Smooth muscle cell (in vitro differentiated cells): ENCODE measurements around the gene NHSL2. TPM values are rescaled to one million over a fixed set of nuclear protein-coding genes. Genes with fewer than 3 reads are reported as not detected.

Experiments
- DNase-seq: peaks from one replicate; lab custom pipeline; 2025; ENCODE audit not compliant: unreplicated experiment; lab: John Stamatoyannopoulos, UW
- H2AFZ ChIP-seq: fragments of 200-600 bp; sonication (generic); 2 replicates; pipeline ENCODE4 v1.6.0; 2016; ENCODE audit warnings: antibody characterized with exemption, low read depth, mild to moderate bottlenecking
- H3F3A ChIP-seq: fragments of 200-600 bp; sonication (generic); 2 replicates; pipeline ENCODE4 v1.6.0; 2017; ENCODE audit warnings: antibody characterized with exemption, low read depth
- H3K27ac ChIP-seq: fragments of 200-600 bp; sonication (generic); 2 replicates; pipeline ENCODE4 v1.5.1; 2016; ENCODE audit warnings: low read depth, mild to moderate bottlenecking
- H3K27me3 ChIP-seq: fragments of 200-600 bp; sonication (generic); 2 replicates; pipeline ENCODE4 v1.6.1; 2016; ENCODE audit warnings: low read depth, mild to moderate bottlenecking
- H3K36me3 ChIP-seq: fragments of 200-600 bp; sonication (generic); 2 replicates; pipeline ENCODE4 v1.5.1; 2016; ENCODE audit warnings: low read depth
- H3K4me1 ChIP-seq: fragments of 200-600 bp; sonication (generic); 2 replicates; pipeline ENCODE4 v1.5.1; 2016; ENCODE audit warnings: low read depth
- H3K4me2 ChIP-seq: fragments of 200-600 bp; sonication (generic); 2 replicates; pipeline ENCODE4 v1.6.0; 2016; ENCODE audit warnings: mild to moderate bottlenecking
- H3K4me3 ChIP-seq: fragments of 200-600 bp; sonication (generic); 2 replicates; pipeline ENCODE4 v1.5.1; 2016; ENCODE audit warnings: mild to moderate bottlenecking
- H3K79me2 ChIP-seq: fragments of 200-600 bp; sonication (generic); 2 replicates; pipeline ENCODE4 v1.6.0; 2016; ENCODE audit warnings: low read depth, mild to moderate bottlenecking
- H3K9ac ChIP-seq: fragments of 200-600 bp; sonication (generic); 2 replicates; pipeline ENCODE4 v1.6.0; 2016; ENCODE audit warnings: low read depth
- H3K9me3 ChIP-seq: fragments of 200-600 bp; sonication (generic); replicated peaks from 2 replicates; pipeline ENCODE4 v1.5.1; 2016; ENCODE audit warnings: low read depth
- H4K20me1 ChIP-seq: fragments of 200-600 bp; sonication (generic); 2 replicates; pipeline ENCODE4 v1.6.0; 2016; ENCODE audit warnings: low read depth
- WGBS: methylation state at CpG from one replicate; pipeline ENCODE4 v1.1.7; 2016; ENCODE audit warnings: low lambda C conversion rate; 5-methylcytosine and 5-hydroxymethylcytosine counted together
- polyA plus RNA-seq: library from polyadenylated mRNA; unstranded; fragments of >200 nt; fragmentation: Nextera tagmentation; extraction: Ambion mirVana; gene quantifications from 2 replicates; pipeline ENCODE4 v1.2.1, GENCODE V29; 2016
- total RNA-seq: library from RNA; depleted of rRNA; stranded (reverse); fragments of >200 nt; gene quantifications from 2 replicates; pipeline ENCODE4 v1.2.3, GENCODE V29; 2014
- TF ChIP-seq, protein P1 (sequence below): fragments of 200-600 bp; sonication (generic); IDR thresholded peaks from 2 replicates; pipeline ENCODE4 v1.5.1; 2017; ENCODE audit warnings: borderline replicate concordance, mild to moderate bottlenecking, antibody characterized with exemption; ENCODE audit not compliant: insufficient read depth, poor library complexity, severe bottlenecking

Gene NHSL2
- total and polyA plus RNA-seq, 2 experiments from 2014 or later, result 2.9 to 3.3 TPM

DNA sequence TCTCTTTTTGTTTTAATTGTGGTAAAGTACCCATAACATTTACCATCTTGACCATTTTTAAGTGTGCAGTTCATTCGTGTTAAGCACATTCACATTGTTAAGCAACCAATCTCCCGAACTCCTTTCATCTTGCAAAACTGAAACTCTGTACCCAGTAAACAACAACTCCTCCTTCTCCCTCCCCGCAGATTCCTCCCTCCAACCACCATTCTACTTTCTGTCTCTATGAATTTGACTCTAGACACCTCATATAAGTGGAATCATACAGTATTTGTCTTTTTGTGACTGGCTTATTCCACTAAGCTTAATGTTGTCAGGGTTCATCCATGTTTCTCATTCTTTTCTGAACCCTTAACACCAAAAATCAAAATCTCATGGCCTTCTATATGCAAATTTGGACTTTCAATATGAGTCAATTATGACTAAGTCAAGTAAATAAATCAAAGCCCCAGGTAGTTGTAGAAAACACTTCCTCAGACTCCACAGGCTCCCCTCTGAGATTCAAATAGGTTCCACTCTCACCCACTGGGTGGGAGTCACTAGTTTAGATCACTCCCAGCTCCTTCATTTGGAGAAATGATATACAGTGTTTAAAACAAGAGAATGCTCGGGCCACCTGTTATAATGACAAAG lies 230.8 kb downstream of the NHSL2 start:
- no peaks in the 10 kb centered on the region for H3K27me3 ChIP-seq
- no peak overlapping the region for H3K4me2 ChIP-seq
- no peak overlapping the region for H3K4me3 ChIP-seq
- no peak overlapping the region for H3K9ac ChIP-seq
- DNase-seq, result no peak
- no peaks in the 10 kb centered on the region for H3K36me3 ChIP-seq
- no peak overlapping the region for H2AFZ ChIP-seq
- no peaks in the 10 kb centered on the region for H3K9me3 ChIP-seq
- no peaks in the 10 kb centered on the region for H3K4me1 ChIP-seq
- no peaks in the 10 kb centered on the region for H3F3A ChIP-seq
- WGBS, result 70% methylated on average over 4 of the region's 4 CpGs
- H4K20me1 ChIP-seq, result no peaks in the 10 kb centered on the region
- H3K27ac ChIP-seq, result no peak overlapping the region
- TF ChIP-seq, protein P1, sequence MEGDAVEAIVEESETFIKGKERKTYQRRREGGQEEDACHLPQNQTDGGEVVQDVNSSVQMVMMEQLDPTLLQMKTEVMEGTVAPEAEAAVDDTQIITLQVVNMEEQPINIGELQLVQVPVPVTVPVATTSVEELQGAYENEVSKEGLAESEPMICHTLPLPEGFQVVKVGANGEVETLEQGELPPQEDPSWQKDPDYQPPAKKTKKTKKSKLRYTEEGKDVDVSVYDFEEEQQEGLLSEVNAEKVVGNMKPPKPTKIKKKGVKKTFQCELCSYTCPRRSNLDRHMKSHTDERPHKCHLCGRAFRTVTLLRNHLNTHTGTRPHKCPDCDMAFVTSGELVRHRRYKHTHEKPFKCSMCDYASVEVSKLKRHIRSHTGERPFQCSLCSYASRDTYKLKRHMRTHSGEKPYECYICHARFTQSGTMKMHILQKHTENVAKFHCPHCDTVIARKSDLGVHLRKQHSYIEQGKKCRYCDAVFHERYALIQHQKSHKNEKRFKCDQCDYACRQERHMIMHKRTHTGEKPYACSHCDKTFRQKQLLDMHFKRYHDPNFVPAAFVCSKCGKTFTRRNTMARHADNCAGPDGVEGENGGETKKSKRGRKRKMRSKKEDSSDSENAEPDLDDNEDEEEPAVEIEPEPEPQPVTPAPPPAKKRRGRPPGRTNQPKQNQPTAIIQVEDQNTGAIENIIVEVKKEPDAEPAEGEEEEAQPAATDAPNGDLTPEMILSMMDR, result no peak
- H3K79me2 ChIP-seq, result no peaks in the 10 kb centered on the region

DNA sequence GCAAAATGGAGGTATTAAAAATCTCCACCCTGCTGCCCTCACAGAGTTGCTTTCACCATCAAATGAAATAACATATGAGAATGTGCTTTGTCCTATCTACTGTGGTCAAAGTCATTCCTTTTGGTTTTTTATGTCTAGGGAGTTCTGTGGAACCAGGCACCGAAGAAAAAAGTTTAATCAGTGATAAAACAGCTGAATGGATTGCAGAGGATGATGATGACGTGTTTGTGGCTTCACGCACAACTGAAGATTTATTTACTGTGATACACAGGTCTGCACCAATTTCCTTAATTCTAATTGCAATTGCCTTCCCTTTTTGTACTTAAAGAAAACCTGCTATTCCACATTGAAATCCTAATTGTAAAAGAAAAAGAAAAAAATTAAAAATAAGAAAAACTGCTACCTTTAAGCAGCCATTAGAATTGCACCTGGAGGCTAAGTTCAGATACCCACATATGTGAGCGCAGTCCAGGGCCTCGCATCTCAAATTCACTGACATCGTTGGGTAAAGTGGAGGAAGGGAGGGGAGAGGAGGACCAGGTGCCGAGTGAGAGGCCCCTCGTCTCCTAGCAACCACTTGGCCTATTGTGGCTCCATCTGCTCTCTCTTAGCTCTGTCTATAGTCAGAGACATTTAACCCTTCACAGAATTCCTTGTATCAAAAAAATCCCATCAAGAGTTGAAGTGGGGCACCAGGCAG lies 231.6 kb downstream of the NHSL2 start:
- H3K4me1 ChIP-seq, result no peaks in the 10 kb centered on the region
- H2AFZ ChIP-seq, result no peak overlapping the region
- no peak overlapping the region for H3K27ac ChIP-seq
- no peaks in the 10 kb centered on the region for H3K27me3 ChIP-seq
- no peaks in the 10 kb centered on the region for H3K79me2 ChIP-seq
- no peak for DNase-seq
- no peaks in the 10 kb centered on the region for H4K20me1 ChIP-seq
- no peak overlapping the region for H3K4me3 ChIP-seq
- no peaks in the 10 kb centered on the region for H3K36me3 ChIP-seq
- WGBS, result 56% methylated on average over 8 of the region's 8 CpGs
- no peaks in the 10 kb centered on the region for H3K9me3 ChIP-seq
- H3F3A ChIP-seq, result no peaks in the 10 kb centered on the region
- TF ChIP-seq, protein P1, result no peak
- no peak overlapping the region for H3K4me2 ChIP-seq
- H3K9ac ChIP-seq, result no peak overlapping the region

DNA sequence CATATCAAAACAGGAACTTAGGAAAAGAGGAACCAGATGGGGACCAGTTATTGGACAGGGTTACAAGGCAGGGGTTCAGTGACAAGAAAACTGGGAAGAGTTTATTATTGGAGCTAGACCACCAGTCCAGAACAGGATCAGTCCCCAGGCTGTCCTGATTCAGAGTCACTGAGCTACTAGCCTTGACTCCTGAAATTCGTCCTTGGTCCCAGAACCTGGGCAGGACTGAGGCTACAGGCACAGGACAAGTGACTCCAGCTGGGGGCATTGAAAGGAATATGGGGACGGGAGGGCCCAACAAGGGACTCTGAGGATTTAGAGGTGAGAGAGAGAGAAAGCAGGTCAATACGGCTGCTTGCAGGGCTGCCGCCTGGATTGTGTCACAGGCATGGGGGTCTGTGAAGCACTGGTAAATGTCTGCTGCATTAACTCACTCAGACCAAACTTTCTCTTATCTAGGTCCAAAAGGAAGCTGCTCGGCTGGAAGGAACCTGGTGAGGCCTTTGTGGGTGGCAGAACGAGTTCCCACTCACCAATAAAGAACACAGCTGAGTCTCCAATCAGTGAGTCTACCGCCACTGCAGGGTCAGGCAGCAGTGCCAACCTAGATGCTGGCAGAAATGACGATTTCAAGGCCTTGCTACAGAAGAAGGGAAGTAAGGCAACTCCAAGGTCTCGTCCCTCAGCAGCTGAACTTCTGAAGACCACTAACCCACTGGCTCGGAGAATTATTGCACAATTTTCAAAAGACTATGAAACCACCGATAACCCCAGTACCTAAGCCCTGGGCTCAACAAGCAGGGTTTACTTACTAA lies 232.4 kb downstream of the NHSL2 start:
- Histone ChIP-seq H3K79me2 (no peaks in the 10 kb centered on the region), H3F3A (no peaks in the 10 kb centered on the region), H3K4me3 (no peak overlapping the region), H3K27me3 (no peaks in the 10 kb centered on the region), H2AFZ (no peak overlapping the region), H3K9ac (no peak overlapping the region), H3K9me3 (no peaks in the 10 kb centered on the region), H3K36me3 (no peaks in the 10 kb centered on the region), H3K4me2 (no peak overlapping the region), H3K27ac (no peak overlapping the region), H4K20me1 (no peaks in the 10 kb centered on the region), H3K4me1 (no peaks in the 10 kb centered on the region)
- 42% methylated on average over 11 of the region's 11 CpGs for WGBS
- TF ChIP-seq, protein P1, result no peak
- no peak for DNase-seq
